HEK293T (cell line): Measurements from ENCODE around the gene SLC25A11.

Experiments used
- CTCF ChIA-PET: fragments of 350-600 bp; formaldehyde crosslinking; extraction: SDS; loops from one replicate; lab custom pipeline; 2021; ENCODE audit warnings: antibody characterized with exemption, inconsistent platforms; lab: Yijun Ruan, JAX
- POLR2A ChIA-PET: fragments of 350-600 bp; formaldehyde crosslinking; extraction: SDS; loops from one replicate; lab custom pipeline; 2020; ENCODE audit warnings: antibody characterized with exemption, inconsistent platforms; lab: Yijun Ruan, JAX
- DNase-seq: peaks from one replicate; pipeline ENCODE4 v3.0.0; 2012; ENCODE audit warnings: mixed read lengths; ENCODE audit errors: extremely low spot score
- ARNT ChIP-seq: fragments of 450-650 bp; IDR thresholded peaks from 2 replicates; pipeline ENCODE4 v1.6.1; 2017; ENCODE audit warnings: mild to moderate bottlenecking
- BHLHE40 ChIP-seq: fragments of 450-650 bp; IDR thresholded peaks from 2 replicates; pipeline ENCODE4 v1.6.1; 2016; ENCODE audit warnings: mild to moderate bottlenecking, moderate library complexity, borderline replicate concordance
- CTBP1 ChIP-seq: fragments of 450-650 bp; IDR thresholded peaks from 2 replicates; pipeline ENCODE4 v1.6.1; 2016; ENCODE audit warnings: borderline replicate concordance
- ELF4 ChIP-seq: fragments of 450-650 bp; IDR thresholded peaks from 2 replicates; pipeline ENCODE4 v1.6.1; 2017; ENCODE audit warnings: antibody characterized with exemption
- FOXA1 ChIP-seq: fragments of 450-650 bp; IDR thresholded peaks from 2 replicates; pipeline ENCODE4 v1.6.1; 2016; ENCODE audit warnings: mild to moderate bottlenecking
- FOXK2 ChIP-seq: fragments of 450-650 bp; IDR thresholded peaks from 2 replicates; pipeline ENCODE4 v1.6.1; 2016; ENCODE audit warnings: mild to moderate bottlenecking
- FOXM1 ChIP-seq: fragments of 450-650 bp; IDR thresholded peaks from 2 replicates; pipeline ENCODE4 v1.6.1; 2017; ENCODE audit warnings: mild to moderate bottlenecking, borderline replicate concordance
- HDGF ChIP-seq: fragments of 450-650 bp; IDR thresholded peaks from 2 replicates; pipeline ENCODE4 v1.6.1; 2017; ENCODE audit warnings: antibody characterized with exemption, borderline replicate concordance
- L3MBTL2 ChIP-seq: fragments of 450-650 bp; conservative IDR thresholded peaks from 2 replicates; pipeline ENCODE4 v1.6.1; 2016; ENCODE audit warnings: mild to moderate bottlenecking
- LEF1 ChIP-seq: fragments of 450-650 bp; IDR thresholded peaks from 2 replicates; pipeline ENCODE4 v1.6.1; 2017; ENCODE audit warnings: mild to moderate bottlenecking, borderline replicate concordance
- NFRKB ChIP-seq: fragments of 450-650 bp; IDR thresholded peaks from 2 replicates; pipeline ENCODE4 v1.6.1; 2016; ENCODE audit warnings: mild to moderate bottlenecking, moderate library complexity
- SP1 ChIP-seq: fragments of 450-650 bp; IDR thresholded peaks from 2 replicates; pipeline ENCODE4 v1.6.1; 2017
- SUZ12 ChIP-seq: fragments of 450-650 bp; IDR thresholded peaks from 2 replicates; pipeline ENCODE4 v1.6.1; 2016; ENCODE audit warnings: mild to moderate bottlenecking
- TARDBP ChIP-seq: fragments of 450-650 bp; IDR thresholded peaks from 2 replicates; pipeline ENCODE4 v1.6.1; 2016
- ZNF384 ChIP-seq: fragments of 450-650 bp; IDR thresholded peaks from 2 replicates; pipeline ENCODE4 v1.6.1; 2016
- TF ChIP-seq, protein P1 (sequence below): fragments of 450-650 bp; IDR thresholded peaks from 2 replicates; pipeline ENCODE4 v1.6.1; 2016

Gene SLC25A11

DNA sequence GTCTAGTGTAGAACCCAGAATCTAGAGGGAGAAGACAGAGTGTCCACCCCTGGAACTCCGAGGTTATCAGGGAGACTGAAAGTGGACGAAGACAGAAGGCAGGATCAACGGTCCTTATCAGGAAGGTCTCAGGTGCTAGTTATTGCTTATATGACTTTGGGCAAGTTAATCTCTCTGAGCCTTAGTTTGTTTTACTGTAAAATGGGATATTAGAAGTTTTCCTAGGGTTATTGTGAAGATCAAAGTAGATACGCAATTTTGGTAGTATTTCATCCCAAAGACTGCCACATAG is 1.4 kb upstream of the SLC25A11 start:
- ChIA-PET CTCF (interaction anchor here (1.1 kb wide), 1 partner anchor 46 kb away, joined by 3 read pairs; the partner anchor contains the start of gene CAMTA2), POLR2A (interaction anchor here (3.1 kb wide), 1 partner anchor 26 kb away, joined by 84 read pairs; the partner anchor contains the start of gene SPAG7)
- no peak for DNase-seq
- no peak for TF ChIP-seq L3MBTL2
- no peak for TF ChIP-seq FOXK2
- no peak for TF ChIP-seq SP1
- no peak for TF ChIP-seq BHLHE40
- TF ChIP-seq SUZ12 = no peak
- no peak for TF ChIP-seq FOXM1
- TF ChIP-seq ARNT = no peak
- TF ChIP-seq ELF4 = no peak
- no peak for TF ChIP-seq HDGF
- TF ChIP-seq FOXA1 = no peak
- no peak for TF ChIP-seq CTBP1
- TF ChIP-seq NFRKB = no peak
- TF ChIP-seq ZNF384 = no peak
- no peak for TF ChIP-seq TARDBP
- TF ChIP-seq, protein P1, sequence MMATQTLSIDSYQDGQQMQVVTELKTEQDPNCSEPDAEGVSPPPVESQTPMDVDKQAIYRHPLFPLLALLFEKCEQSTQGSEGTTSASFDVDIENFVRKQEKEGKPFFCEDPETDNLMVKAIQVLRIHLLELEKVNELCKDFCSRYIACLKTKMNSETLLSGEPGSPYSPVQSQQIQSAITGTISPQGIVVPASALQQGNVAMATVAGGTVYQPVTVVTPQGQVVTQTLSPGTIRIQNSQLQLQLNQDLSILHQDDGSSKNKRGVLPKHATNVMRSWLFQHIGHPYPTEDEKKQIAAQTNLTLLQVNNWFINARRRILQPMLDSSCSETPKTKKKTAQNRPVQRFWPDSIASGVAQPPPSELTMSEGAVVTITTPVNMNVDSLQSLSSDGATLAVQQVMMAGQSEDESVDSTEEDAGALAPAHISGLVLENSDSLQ = no peak
- TF ChIP-seq LEF1 = no peak

DNA sequence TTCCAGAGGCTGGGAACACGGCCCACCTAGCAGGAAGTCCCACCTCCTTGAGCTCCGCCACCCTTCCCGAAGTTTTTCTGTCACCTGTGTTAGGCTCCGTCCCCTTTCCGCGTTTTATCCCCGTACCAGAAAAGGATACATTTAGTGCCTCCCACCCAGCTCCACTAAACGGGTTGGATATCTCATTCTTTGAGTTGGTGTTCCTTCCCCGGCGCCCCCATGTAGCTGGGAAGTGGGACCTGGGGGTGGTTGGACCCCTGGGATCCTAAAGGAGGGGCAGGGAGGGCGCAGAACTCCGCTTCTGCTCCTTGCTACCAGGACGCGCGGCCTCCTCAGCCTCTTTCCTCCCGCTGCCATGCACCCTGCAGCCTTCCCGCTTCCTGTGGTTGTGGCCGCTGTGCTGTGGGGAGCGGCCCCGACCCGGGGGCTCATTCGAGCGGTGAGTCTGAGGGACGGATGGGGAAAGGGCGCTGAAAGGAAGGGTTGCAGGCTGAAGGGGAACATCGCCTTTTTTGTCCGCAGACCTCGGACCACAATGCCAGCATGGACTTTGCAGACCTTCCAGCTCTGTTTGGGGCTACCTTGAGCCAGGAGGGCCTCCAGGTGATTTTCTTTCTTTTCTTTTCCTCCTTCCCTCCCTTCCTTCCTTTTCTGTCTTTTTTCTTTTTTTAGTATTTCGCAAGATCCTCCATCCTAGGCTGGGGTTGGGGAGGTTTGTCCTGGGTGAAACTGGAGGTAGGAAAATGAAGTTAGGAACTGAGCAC is 891 bp upstream of the SLC25A11 start:
- ChIA-PET CTCF (interaction anchor here (0.9 to 1.1 kb wide), 4 partner anchors 11 to 364 kb away, joined by 3 to 5 read pairs (median 3); partner anchors contain the start of gene CAMTA2), POLR2A (interaction anchor here (0.6 to 3.5 kb wide), 29 partner anchors 10 to 441 kb away, joined by 3 to 101 read pairs (median 6); partner anchors contain the start of genes CAMTA2, ENO3, INCA1 and KIF1C)
- TF ChIP-seq L3MBTL2 = no peak
- peak; percentile 15; the same call in 1 of the 2 replicates for TF ChIP-seq ELF4
- no peak for TF ChIP-seq CTBP1
- TF ChIP-seq FOXM1 = no peak
- TF ChIP-seq ARNT = no peak
- peak; percentile 83 for DNase-seq

DNA sequence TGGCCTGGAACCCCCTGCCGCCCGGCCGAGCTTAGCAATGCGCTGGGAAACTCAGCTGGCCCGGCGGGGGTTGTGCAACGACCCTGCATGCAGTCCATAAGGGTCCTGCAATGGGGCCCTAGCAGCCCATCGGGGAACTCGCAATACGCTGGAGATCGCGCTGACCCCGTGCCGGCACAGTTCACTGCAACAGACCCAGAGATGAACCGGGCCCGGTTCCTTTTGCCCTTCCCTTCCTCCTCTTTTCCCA is 375 bp downstream of the SLC25A11 start:
- TF ChIP-seq HDGF (no peak), TARDBP (no peak), LEF1 (no peak), L3MBTL2 (no peak), NFRKB (no peak), ELF4 (no peak)
- POLR2A ChIA-PET = interaction anchor here (0.8 to 3.5 kb wide), 25 partner anchors 10 to 384 kb away, joined by 3 to 101 read pairs (median 6); partner anchors contain the start of genes CAMTA2, ENO3, INCA1 and KIF1C
- CTCF ChIA-PET = interaction anchor here (0.8 kb wide), 1 partner anchor 36 kb away, joined by 3 read pairs; the partner anchor contains the start of gene CHRNE
- no peak for DNase-seq

DNA sequence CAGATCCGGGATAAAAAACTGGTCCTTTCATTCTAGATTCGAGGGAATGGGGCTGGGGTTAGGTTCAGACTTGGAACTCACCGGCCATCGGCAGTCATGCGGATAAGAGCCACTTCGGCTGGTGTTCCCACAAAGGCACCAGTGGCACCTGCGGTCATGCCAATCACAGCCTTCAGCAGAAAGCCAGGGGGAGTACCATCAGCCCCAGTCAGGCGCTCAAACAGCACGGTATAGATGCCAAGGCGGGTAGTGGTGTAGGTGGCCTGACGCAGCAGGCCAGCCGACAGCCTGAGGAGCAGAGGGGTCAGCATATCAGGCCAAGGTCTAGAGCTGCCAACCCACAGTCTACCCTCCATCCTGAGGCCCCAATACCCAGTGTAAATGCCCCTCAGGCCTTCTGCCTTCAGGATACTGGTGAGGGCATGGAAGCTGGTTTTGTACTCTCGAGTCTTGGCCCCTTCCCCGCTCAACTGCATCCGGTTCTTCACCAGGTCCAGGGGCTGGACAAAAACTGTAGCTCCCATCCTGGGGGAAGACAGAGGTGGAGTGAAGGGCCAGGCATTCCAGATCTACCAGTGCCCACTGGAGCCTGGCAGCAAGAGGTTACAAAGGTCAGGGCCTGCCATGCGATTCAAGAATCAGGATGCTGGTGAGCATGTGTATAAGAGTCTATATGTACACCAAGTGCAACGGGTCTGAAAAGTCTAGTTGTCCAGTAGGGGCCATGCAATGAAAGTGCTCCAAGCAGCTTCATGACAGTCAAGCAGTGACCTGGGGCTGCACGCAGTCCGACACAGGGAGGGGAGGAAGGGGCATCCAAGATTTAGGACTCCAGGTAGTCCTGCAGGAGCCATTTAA is 929 bp downstream of the SLC25A11 start:
- TF ChIP-seq CTBP1 (no peak), HDGF (no peak), ARNT (no peak), BHLHE40 (no peak)
- ChIA-PET POLR2A (interaction anchor here (1.1 to 3.5 kb wide), 14 partner anchors 10 to 384 kb away, joined by 3 to 101 read pairs (median 13); partner anchors contain the start of genes CAMTA2, ENO3, MYBBP1A and PFN1), CTCF (interaction anchor here (0.8 kb wide), 1 partner anchor 35 kb away, joined by 3 read pairs; the partner anchor contains the start of gene CHRNE)
- no peak for DNase-seq

DNA sequence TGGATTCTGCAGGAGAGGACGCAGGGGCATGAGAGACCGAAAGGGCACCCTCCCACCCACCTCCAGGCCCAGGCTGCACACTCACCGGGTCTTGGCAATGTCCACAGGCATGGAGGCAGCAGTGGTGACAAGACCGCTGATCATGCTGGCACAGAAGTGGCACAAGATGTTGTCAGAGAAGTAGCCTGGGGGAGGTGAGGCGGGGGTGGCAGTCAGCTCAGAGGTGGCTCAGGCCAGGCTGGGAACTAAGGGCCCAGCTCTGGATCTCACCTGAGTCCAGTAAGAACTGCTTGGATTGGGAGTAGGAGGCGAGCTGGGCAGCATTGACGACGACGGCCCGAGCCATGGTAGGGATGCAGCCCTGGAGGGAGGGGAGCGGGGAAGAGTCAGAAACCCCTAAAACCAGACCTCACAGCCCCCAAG is 1.8 kb downstream of the SLC25A11 start:
- POLR2A ChIA-PET = interaction anchor here (3.5 kb wide), 1 partner anchor 29 kb away, joined by 38 read pairs; no protein-coding TSS in a partner anchor

DNA sequence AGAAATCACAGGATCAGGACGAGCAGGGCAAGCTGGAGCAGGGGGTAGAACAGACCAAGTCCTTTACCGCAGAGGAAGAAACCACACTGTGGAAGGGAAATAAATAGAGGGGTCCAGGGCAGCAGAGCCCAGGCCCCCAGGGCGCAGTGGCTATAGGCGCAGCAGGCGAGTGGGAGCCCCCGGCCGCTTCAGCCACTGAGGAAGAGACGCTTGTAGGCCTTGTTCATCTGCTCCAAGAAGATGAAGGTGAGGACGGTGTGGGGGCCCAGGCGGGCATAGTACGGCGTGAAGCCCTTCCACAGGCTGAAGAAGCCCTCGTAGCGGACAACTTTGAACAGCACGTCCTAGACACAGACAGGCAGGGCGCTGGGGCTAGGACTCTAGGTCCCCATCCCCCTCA is 2.3 kb downstream of the SLC25A11 start:
- CTCF ChIA-PET = no interaction called here
- no peak for TF ChIP-seq ARNT
- no peak for TF ChIP-seq ZNF384
- TF ChIP-seq NFRKB = no peak
- no peak for TF ChIP-seq ELF4
- TF ChIP-seq TARDBP = no peak
- no peak for TF ChIP-seq FOXM1
- no peak for TF ChIP-seq BHLHE40
- TF ChIP-seq FOXK2 = no peak
- TF ChIP-seq CTBP1 = no peak
- TF ChIP-seq SUZ12 = no peak
- TF ChIP-seq HDGF = no peak
- TF ChIP-seq SP1 = no peak
- TF ChIP-seq FOXA1 = no peak
- no peak for TF ChIP-seq LEF1
- TF ChIP-seq, protein P1 = no peak
- no peak for DNase-seq
- POLR2A ChIA-PET = interaction anchor here (1.5 to 3.5 kb wide), 2 partner anchors 28 to 29 kb away, joined by 5 to 38 read pairs; no protein-coding TSS in a partner anchor

More for the DNA sequence above, 1.8 kb downstream of the SLC25A11 start:
- CTCF ChIA-PET = no interaction called here
- TF ChIP-seq NFRKB = no peak
- no peak for TF ChIP-seq FOXM1
- no peak for DNase-seq
